Trophoblast cell (in vitro differentiated cells and primary cell): ENCODE data around the gene GRB10. TPM values are rescaled to one million over a fixed set of nuclear protein-coding genes. Genes with fewer than 3 reads are reported as not detected.

Source experiments
- DNase-seq, 2 donors: peaks; one replicate each; pipeline ENCODE4 v3.0.0-alpha.2; 2016
- H2AFZ ChIP-seq: 2 replicates; pipeline ENCODE4 v1.6.1; 2013; ENCODE audit warnings: low read length, moderate library complexity, mild to moderate bottlenecking; ENCODE audit not compliant: insufficient read depth, poor library complexity
- H2AK5ac ChIP-seq: 2 replicates; pipeline ENCODE4 v1.6.1; 2013; ENCODE audit warnings: mild to moderate bottlenecking, low read length
- H2BK120ac ChIP-seq: 2 replicates; pipeline ENCODE4 v1.6.1; 2013; ENCODE audit warnings: low read length, mild to moderate bottlenecking, moderate library complexity; ENCODE audit not compliant: insufficient read depth, poor library complexity
- H2BK12ac ChIP-seq: 2 replicates; pipeline ENCODE4 v1.6.1; 2013; ENCODE audit warnings: mild to moderate bottlenecking, low read length, moderate library complexity
- H2BK5ac ChIP-seq: 2 replicates; pipeline ENCODE4 v1.6.1; 2013; ENCODE audit warnings: low read length, low read depth, moderate library complexity, mild to moderate bottlenecking; ENCODE audit not compliant: poor library complexity
- H3K14ac ChIP-seq: 2 replicates; pipeline ENCODE4 v1.6.1; 2013; ENCODE audit warnings: mild to moderate bottlenecking, low read length
- H3K18ac ChIP-seq: 2 replicates; pipeline ENCODE4 v1.6.1; 2013; ENCODE audit warnings: mild to moderate bottlenecking, low read length
- H3K23ac ChIP-seq: 2 replicates; pipeline ENCODE4 v1.6.1; 2013; ENCODE audit warnings: low read length
- H3K27ac ChIP-seq: 2 replicates; pipeline ENCODE4 v1.5.1; 2013; ENCODE audit warnings: low read depth, mild to moderate bottlenecking, inconsistent platforms, low read length, moderate library complexity
- H3K27me3 ChIP-seq: 2 replicates; pipeline ENCODE4 v1.6.1; 2013; ENCODE audit warnings: inconsistent platforms, mild to moderate bottlenecking, low read length, moderate library complexity; ENCODE audit not compliant: insufficient read depth
- H3K36me3 ChIP-seq, 2 experiments: 1 replicate in 1 of 2; 2 replicates in 1 of 2; pipeline ENCODE4 v1.6.1; 2013; ENCODE audit warnings: low read length in 2 of 2, mild to moderate bottlenecking in 2 of 2, moderate library complexity in 1 of 2; ENCODE audit not compliant: insufficient read depth in 2 of 2, control insufficient read depth in 1 of 2
- H3K4ac ChIP-seq: 2 replicates; pipeline ENCODE4 v1.6.1; 2013; ENCODE audit warnings: low read depth, mild to moderate bottlenecking, low read length, moderate library complexity
- H3K4me1 ChIP-seq, 2 experiments: 1 replicate in 1 of 2; 2 replicates in 1 of 2; pipeline ENCODE4 v1.6.1; 2013; ENCODE audit warnings: low read length in 2 of 2, mild to moderate bottlenecking in 2 of 2, moderate library complexity in 1 of 2; ENCODE audit not compliant: insufficient read depth in 2 of 2, control insufficient read depth in 1 of 2
- H3K4me2 ChIP-seq: 2 replicates; pipeline ENCODE4 v1.6.1; 2013; ENCODE audit warnings: inconsistent platforms, mild to moderate bottlenecking, low read length, moderate library complexity
- H3K4me3 ChIP-seq: 2 replicates; pipeline ENCODE4 v1.5.1; 2013; ENCODE audit warnings: mild to moderate bottlenecking, low read depth, low read length, inconsistent platforms
- H3K79me1 ChIP-seq: one replicate; pipeline ENCODE4 v1.6.1; 2013; ENCODE audit warnings: low read length
- H3K79me2 ChIP-seq: 2 replicates; pipeline ENCODE4 v1.6.1; 2013; ENCODE audit warnings: low read length, mild to moderate bottlenecking; ENCODE audit not compliant: control insufficient read depth, insufficient read depth, poor library complexity
- H3K9ac ChIP-seq: 2 replicates; pipeline ENCODE4 v1.6.1; 2013; ENCODE audit warnings: mild to moderate bottlenecking, low read length
- H3K9me3 ChIP-seq: 2 replicates; pipeline ENCODE4 v1.6.1; 2013; ENCODE audit warnings: low read depth, mild to moderate bottlenecking, control low read depth, inconsistent platforms, low read length; ENCODE audit not compliant: insufficient read depth
- H4K12ac ChIP-seq: 2 replicates; pipeline ENCODE4 v1.6.1; 2013; ENCODE audit warnings: low read depth, mild to moderate bottlenecking, low read length, moderate library complexity
- H4K8ac ChIP-seq: 2 replicates; pipeline ENCODE4 v1.6.1; 2013; ENCODE audit warnings: low read depth, mild to moderate bottlenecking, low read length, moderate library complexity
- H4K91ac ChIP-seq: one replicate; pipeline ENCODE4 v1.6.1; 2013; ENCODE audit warnings: low read depth, mild to moderate bottlenecking, low read length, moderate library complexity
- WGBS: extraction: QIAGEN DNeasy Blood & Tissue Kit; methylation state at CpG from one replicate; pipeline ENCODE4 v1.1.7; 2013; ENCODE audit warnings: missing lambda C conversion rate; ENCODE audit not compliant: insufficient read length, insufficient coverage; ENCODE audit errors: extremely low coverage; 5-methylcytosine and 5-hydroxymethylcytosine counted together
- polyA plus RNA-seq: library from polyadenylated mRNA; stranded (reverse); fragments of 200-250 nt; gene quantifications from 2 replicates; pipeline ENCODE4 v1.2.3, GENCODE V29; 2013

GRB10 gene
- 24.4 and 24.9 TPM in 2 replicates for polyA plus RNA-seq

DNA sequence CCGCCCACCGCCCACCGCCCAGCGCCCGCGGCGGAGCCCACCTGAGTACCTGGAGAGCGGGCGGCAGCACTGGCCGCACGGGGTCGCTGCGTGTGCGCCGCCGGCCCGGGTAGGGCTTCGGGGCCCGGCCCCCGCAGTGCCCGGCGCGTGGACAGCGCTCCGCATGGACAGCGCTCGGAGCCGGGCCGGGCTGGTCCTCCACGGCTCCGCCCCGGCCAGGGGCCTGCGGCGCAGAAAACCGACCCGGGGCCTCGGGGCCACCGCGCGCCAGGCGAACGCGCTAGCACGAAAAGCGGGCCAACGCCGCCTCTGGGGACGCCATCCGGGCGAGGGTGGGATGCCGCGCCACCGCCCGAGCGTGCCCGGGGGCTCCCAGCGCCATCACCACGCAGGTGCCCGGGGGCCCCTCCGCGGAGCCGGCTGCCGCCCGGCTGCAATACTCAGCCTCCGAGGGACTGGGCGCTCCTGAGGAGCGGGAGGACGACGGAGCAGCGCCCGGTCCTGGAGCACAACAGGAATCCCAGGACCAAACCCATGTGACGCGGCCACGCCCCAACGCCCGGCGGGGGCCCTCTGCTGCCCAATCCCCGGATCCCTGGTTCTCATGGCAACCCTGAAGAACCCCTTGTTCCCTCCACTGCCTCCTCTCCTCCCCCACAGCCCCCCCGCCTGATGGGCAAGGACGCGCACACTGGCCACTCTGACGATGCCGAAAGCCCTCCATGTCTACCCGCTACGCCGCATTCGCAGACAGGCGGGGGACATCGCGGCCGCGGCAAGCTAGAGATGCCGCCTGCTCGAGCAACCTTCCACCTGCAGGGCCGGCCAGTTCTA is at the start of gene GRB10:
GRB10 (minus strand) TSS at position 522 of the 834 bp plus-strand sequence. CDS start 50,574 bp downstream, outside the sequence.
- peaks cover 15 to 37% of the 10 kb centered on the region in 2 experiments for H3K4me1 ChIP-seq
- peak within 1 kb of the TSS; percentile 9 for H2AFZ ChIP-seq
- H3K79me2 ChIP-seq, result peaks cover 6% of the 10 kb centered on the region
- peaks cover 6% of the 10 kb centered on the region for H3K79me1 ChIP-seq
- H3K4me3 ChIP-seq, result peak within 1 kb of the TSS; percentile 63
- no peak within 1 kb of the TSS for H2BK120ac ChIP-seq
- H4K8ac ChIP-seq, result no peak within 1 kb of the TSS
- no peak within 1 kb of the TSS for H3K27ac ChIP-seq
- H4K91ac ChIP-seq, result no peak within 1 kb of the TSS
- WGBS, result no CpG with 5 or more reads among the region's 95 CpGs
- no peak within 1 kb of the TSS for H4K12ac ChIP-seq
- DNase-seq, result peak in 1 of 2 donors; percentile 49
- no peak within 1 kb of the TSS for H2AK5ac ChIP-seq
- H3K18ac ChIP-seq, result no peak within 1 kb of the TSS
- no peak within 1 kb of the TSS for H3K23ac ChIP-seq
- no peak within 1 kb of the TSS for H2BK12ac ChIP-seq
- H3K14ac ChIP-seq, result no peak within 1 kb of the TSS
- H3K4ac ChIP-seq, result peak within 1 kb of the TSS; percentile 10
- no peak within 1 kb of the TSS for H3K9ac ChIP-seq
- H3K4me2 ChIP-seq, result peak within 1 kb of the TSS; percentile 88
- H3K27me3 ChIP-seq, result no peaks in the 10 kb centered on the region
- H2BK5ac ChIP-seq, result no peak within 1 kb of the TSS
- no peaks in the 10 kb centered on the region for H3K9me3 ChIP-seq
- H3K36me3 ChIP-seq, result no peaks in the 10 kb centered on the region

GRCh38 chr7:50828801-50829200 is 46.1 kb upstream of the GRB10 start:
- Histone ChIP-seq H3K4me2 (no peak overlapping the region), H3K27ac (no peak overlapping the region), H3K23ac (no peak overlapping the region), H2AFZ (no peak overlapping the region), H2BK12ac (no peak overlapping the region), H2BK120ac (no peak overlapping the region), H3K18ac (no peak overlapping the region), H3K4ac (no peak overlapping the region), H3K4me3 (no peak overlapping the region), H4K8ac (no peak overlapping the region), H4K91ac (no peak overlapping the region), H4K12ac (no peak overlapping the region), H2BK5ac (no peak overlapping the region), H2AK5ac (no peak overlapping the region), H3K79me1 (no peaks in the 10 kb centered on the region), H3K14ac (no peak overlapping the region), H3K79me2 (no peaks in the 10 kb centered on the region), H3K27me3 (no peaks in the 10 kb centered on the region), H3K9ac (no peak overlapping the region), H3K9me3 (no peaks in the 10 kb centered on the region), H3K4me1 (peaks cover 0 to 5% of the 10 kb centered on the region in 2 experiments), H3K36me3 (no peaks in the 10 kb centered on the region)
- no CpG with 5 or more reads among the region's 2 CpGs for WGBS
- DNase-seq, result no peak

GRCh38 chr7:50828116-50828515 is 45.4 kb upstream of the GRB10 start:
- no peak for DNase-seq
- no peak overlapping the region for H4K91ac ChIP-seq
- no peak overlapping the region for H3K4me3 ChIP-seq
- no peak overlapping the region for H4K12ac ChIP-seq
- peaks cover 0 to 5% of the 10 kb centered on the region in 2 experiments for H3K4me1 ChIP-seq
- H3K4me2 ChIP-seq, result no peak overlapping the region
- H3K27ac ChIP-seq, result no peak overlapping the region
- no peak overlapping the region for H4K8ac ChIP-seq
- H3K27me3 ChIP-seq, result no peaks in the 10 kb centered on the region
- no peak overlapping the region for H3K14ac ChIP-seq
- H2BK120ac ChIP-seq, result no peak overlapping the region
- H3K79me2 ChIP-seq, result no peaks in the 10 kb centered on the region
- no peaks in the 10 kb centered on the region for H3K36me3 ChIP-seq
- H3K79me1 ChIP-seq, result no peaks in the 10 kb centered on the region
- H3K9ac ChIP-seq, result no peak overlapping the region
- no peak overlapping the region for H3K4ac ChIP-seq
- no peaks in the 10 kb centered on the region for H3K9me3 ChIP-seq
- H2BK12ac ChIP-seq, result no peak overlapping the region
- no peak overlapping the region for H3K23ac ChIP-seq
- H2AFZ ChIP-seq, result no peak overlapping the region
- no peak overlapping the region for H2AK5ac ChIP-seq
- no peak overlapping the region for H3K18ac ChIP-seq
- H2BK5ac ChIP-seq, result no peak overlapping the region
- no CpG with 5 or more reads among the region's 3 CpGs for WGBS

- H3K27ac ChIP-seq, result no peak overlapping the region
- H4K12ac ChIP-seq, result no peak overlapping the region
- H3K4me3 ChIP-seq, result no peak overlapping the region
- peaks cover 0 to 5% of the 10 kb centered on the region in 2 experiments for H3K4me1 ChIP-seq
- H3K79me1 ChIP-seq, result no peaks in the 10 kb centered on the region
- H3K9me3 ChIP-seq, result peaks cover 1% of the 10 kb centered on the region
- no peaks in the 10 kb centered on the region for H3K79me2 ChIP-seq
- no peak overlapping the region for H3K4ac ChIP-seq
- no peak overlapping the region for H2BK5ac ChIP-seq
- no peak overlapping the region for H2BK12ac ChIP-seq
- H3K14ac ChIP-seq, result no peak overlapping the region
- no peak overlapping the region for H2BK120ac ChIP-seq
- no peak overlapping the region for H3K18ac ChIP-seq
- no peak overlapping the region for H2AFZ ChIP-seq
- H4K91ac ChIP-seq, result no peak overlapping the region
- H2AK5ac ChIP-seq, result no peak overlapping the region
- H3K23ac ChIP-seq, result no peak overlapping the region
- DNase-seq, result no peak
- H3K36me3 ChIP-seq, result no peaks in the 10 kb centered on the region
- no peak overlapping the region for H3K4me2 ChIP-seq
- no peaks in the 10 kb centered on the region for H3K27me3 ChIP-seq
- no peak overlapping the region for H4K8ac ChIP-seq
- H3K9ac ChIP-seq, result no peak overlapping the region
These were observed 44.6 kb upstream of the GRB10 start for GRCh38 chr7:50827281-50827680.
